ENCODE results near the gene ADPRH. TPM values are rescaled to one million over a fixed set of nuclear protein-coding genes. Genes with fewer than 3 reads are reported as not detected.

The ADPRH gene
- total RNA-seq, 1 experiment from 2014 or later = 1.5 TPM

- DNase-seq (ENCODE audit: low read depth, low spot score) = no peak
- Histone ChIP-seq H3K4me1 (ENCODE audit: control insufficient read depth in 1 of 2, insufficient read depth in 2 of 2, low read length in 2 of 2) (no peaks in the 10 kb centered on the region), H3K4me3 (replicated peaks in 1 of 2; ENCODE audit: low read depth in 1 of 2, low read length in 2 of 2) (no peak overlapping the region), H3K27me3 (ENCODE audit: insufficient read depth, low read length) (no peaks in the 10 kb centered on the region), H2AFZ (ENCODE audit: low read depth, low read length, poor library complexity, severe bottlenecking) (no peak overlapping the region), H4K20me1 (ENCODE audit: insufficient read depth) (no peaks in the 10 kb centered on the region), H3K9ac (ENCODE audit: low read length) (no peak overlapping the region), H3K36me3 (ENCODE audit: control insufficient read depth in 1 of 2, insufficient read depth in 2 of 2, low read length in 2 of 2) (no peaks in the 10 kb centered on the region), H3K9me2 (ENCODE audit: insufficient read depth) (no peaks in the 10 kb centered on the region), H3K27ac (ENCODE audit: low read depth, low read length) (no peak overlapping the region), H3K79me2 (ENCODE audit: insufficient read depth, low read length) (no peaks in the 10 kb centered on the region), H3K4me2 (ENCODE audit: low read length) (no peak overlapping the region), H3K9me3 (ENCODE audit: control insufficient read depth in 1 of 2, insufficient read depth in 1 of 2, low read depth in 1 of 2, low read length in 2 of 2) (no peaks in the 10 kb centered on the region)
- POLR2A ChIA-PET = no interaction called here
- TF ChIP-seq CEBPB (IDR thresholded peaks at IDR 0.05; ENCODE audit: low read depth) = no peak
- TF ChIP-seq SIN3A (IDR thresholded peaks at IDR 0.05; ENCODE audit: low read depth) = no peak
- no peak for TF ChIP-seq ZBTB33 (IDR thresholded peaks at IDR 0.05; ENCODE audit: extremely low read depth, insufficient replicate concordance, low read length)
- no peak for TF ChIP-seq RAD21 (IDR thresholded peaks at IDR 0.05; ENCODE audit: low read depth)
- no peak for TF ChIP-seq EGR1 (IDR thresholded peaks at IDR 0.05; ENCODE audit: low read depth)
- no peak for TF ChIP-seq POLR2AphosphoS5 (IDR thresholded peaks at IDR 0.05; ENCODE audit: low read depth, low read length)
- TF ChIP-seq ZNF274 (IDR thresholded peaks at IDR 0.05; ENCODE audit: low read depth, low read length) = no peak
- no peak for TF ChIP-seq ELF1 (IDR thresholded peaks at IDR 0.05; ENCODE audit: borderline replicate concordance, low read depth)
- TF ChIP-seq FOSL1 (IDR thresholded peaks at IDR 0.05; ENCODE audit: low read depth) = no peak
- TF ChIP-seq REST (IDR thresholded peaks at IDR 0.05; ENCODE audit: low read depth) = no peak
- intact Hi-C loops (cut with micrococcal nuclease) = no loop called here
- CTCF ChIA-PET = no interaction called here
- ATAC-seq = no peak
- RAD21 ChIA-PET (ENCODE audit: low non-redundant PET in 1 of 2, low total read pairs in 2 of 2, uncharacterized antibody in 2 of 2, unreplicated experiment in 2 of 2) = no interaction called here
- no TSS peak for BruUV-seq (replicated peaks)
Observed at GRCh38 chr3:119531151-119531550, 48.1 kb upstream of the ADPRH start.

Measured in HCT116 (cell line).